ENCODE results near the gene CNTFR. TPM values are rescaled to one million over a fixed set of nuclear protein-coding genes. Genes with fewer than 3 reads are reported as not detected.

CNTFR gene
- total RNA-seq, 1 donor from 2014 or later: 1.1 TPM

DNA sequence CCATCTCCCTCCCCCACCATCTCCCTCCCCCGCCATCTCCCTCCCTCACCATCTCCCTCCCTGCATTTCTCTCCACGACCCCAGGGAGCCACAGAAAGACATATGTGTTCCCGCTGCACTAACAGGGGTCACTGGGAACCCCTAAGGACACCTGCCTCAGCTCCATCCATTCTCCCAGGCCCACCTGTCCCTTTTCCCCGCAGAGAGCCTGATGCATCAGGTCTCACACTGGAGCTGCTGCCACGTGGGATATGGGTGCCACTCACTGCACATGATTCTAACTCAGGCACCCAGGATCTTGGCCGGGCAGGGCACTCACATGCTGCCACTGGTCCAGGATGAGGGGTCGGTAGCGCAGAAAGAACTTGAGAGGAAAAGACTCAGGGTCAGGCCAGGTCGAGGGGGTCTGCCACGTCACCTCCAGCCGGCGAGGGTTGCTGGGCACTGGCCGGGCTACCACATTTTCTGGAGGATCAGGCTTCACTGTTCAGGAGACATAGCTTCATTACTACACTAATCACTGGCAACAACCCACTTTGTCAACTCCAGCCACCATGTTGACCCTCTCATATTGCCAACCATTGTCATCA, 33.5 kb downstream of the CNTFR start:
- Histone ChIP-seq H3K36me3 (ENCODE audit: control insufficient read depth, insufficient read depth, low read length) (no peaks in the 10 kb centered on the region), H3K27me3 (ENCODE audit: control insufficient read depth, insufficient read depth, low read length) (peaks cover 86% of the 10 kb centered on the region)
- TF ChIP-seq, protein P1, sequence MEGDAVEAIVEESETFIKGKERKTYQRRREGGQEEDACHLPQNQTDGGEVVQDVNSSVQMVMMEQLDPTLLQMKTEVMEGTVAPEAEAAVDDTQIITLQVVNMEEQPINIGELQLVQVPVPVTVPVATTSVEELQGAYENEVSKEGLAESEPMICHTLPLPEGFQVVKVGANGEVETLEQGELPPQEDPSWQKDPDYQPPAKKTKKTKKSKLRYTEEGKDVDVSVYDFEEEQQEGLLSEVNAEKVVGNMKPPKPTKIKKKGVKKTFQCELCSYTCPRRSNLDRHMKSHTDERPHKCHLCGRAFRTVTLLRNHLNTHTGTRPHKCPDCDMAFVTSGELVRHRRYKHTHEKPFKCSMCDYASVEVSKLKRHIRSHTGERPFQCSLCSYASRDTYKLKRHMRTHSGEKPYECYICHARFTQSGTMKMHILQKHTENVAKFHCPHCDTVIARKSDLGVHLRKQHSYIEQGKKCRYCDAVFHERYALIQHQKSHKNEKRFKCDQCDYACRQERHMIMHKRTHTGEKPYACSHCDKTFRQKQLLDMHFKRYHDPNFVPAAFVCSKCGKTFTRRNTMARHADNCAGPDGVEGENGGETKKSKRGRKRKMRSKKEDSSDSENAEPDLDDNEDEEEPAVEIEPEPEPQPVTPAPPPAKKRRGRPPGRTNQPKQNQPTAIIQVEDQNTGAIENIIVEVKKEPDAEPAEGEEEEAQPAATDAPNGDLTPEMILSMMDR (IDR thresholded peaks at IDR 0.05; ENCODE audit: insufficient read depth, low read length, poor library complexity, severe bottlenecking): no peak

DNA sequence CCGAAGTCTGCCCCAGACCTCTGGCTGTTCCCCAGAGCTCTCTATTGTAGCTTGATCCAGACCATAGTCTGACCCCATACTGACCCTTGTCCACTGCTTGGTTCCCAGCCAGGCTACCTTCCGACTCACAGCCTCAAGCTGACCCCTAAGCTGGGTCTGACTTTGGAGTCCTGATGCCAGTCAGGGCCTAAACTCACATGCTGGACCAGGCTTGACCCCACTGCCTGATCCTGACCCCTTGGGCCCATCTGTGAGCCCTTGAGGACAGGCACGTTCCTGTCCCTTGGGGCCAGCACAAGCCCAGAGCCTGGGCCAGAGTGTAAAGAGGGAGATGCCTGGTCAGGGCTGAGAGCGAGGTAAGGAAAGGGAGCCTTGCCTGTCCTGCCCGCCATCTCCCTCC, 34.0 kb downstream of the CNTFR start:
- TF ChIP-seq, protein P1 (IDR thresholded peaks at IDR 0.05; ENCODE audit: insufficient read depth, low read length, poor library complexity, severe bottlenecking): no peak
- Histone ChIP-seq H3K4me3 (ENCODE audit: low read depth, low read length) (no peak overlapping the region), H3K36me3 (ENCODE audit: control insufficient read depth, insufficient read depth, low read length) (no peaks in the 10 kb centered on the region), H3K27me3 (ENCODE audit: control insufficient read depth, insufficient read depth, low read length) (peaks cover 84% of the 10 kb centered on the region)
- DNase-seq (ENCODE audit: low read depth): no peak

More for the DNA sequence above, 33.5 kb downstream of the CNTFR start:
- no peak for DNase-seq (ENCODE audit: low read depth)
- no peak overlapping the region for H3K4me3 ChIP-seq (ENCODE audit: low read depth, low read length)

DNA sequence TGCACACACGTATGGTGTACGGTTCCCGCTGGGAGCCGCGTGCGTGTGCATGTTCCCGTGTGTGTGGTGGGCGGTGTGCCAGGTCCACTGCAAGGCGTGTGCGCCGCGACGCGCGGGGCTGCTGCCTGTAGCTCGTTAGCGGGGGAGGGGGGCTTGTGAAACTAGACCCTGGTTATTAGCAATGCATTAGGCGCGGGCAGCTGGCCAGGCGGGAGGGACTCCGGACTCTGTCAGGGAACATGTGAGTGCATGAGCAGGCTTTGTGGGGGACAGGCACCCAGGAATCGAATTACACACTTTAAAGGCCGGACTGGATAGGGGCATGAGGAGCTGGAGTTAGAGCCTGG, 34.5 kb downstream of the CNTFR start:
- no peak for DNase-seq (ENCODE audit: low read depth)
- no peaks in the 10 kb centered on the region for H3K36me3 ChIP-seq (ENCODE audit: control insufficient read depth, insufficient read depth, low read length)
- TF ChIP-seq, protein P1 (IDR thresholded peaks at IDR 0.05; ENCODE audit: insufficient read depth, low read length, poor library complexity, severe bottlenecking): no peak
- H3K27me3 ChIP-seq (ENCODE audit: control insufficient read depth, insufficient read depth, low read length): peaks cover 82% of the 10 kb centered on the region
- H3K4me3 ChIP-seq (ENCODE audit: low read depth, low read length): no peak overlapping the region

DNA sequence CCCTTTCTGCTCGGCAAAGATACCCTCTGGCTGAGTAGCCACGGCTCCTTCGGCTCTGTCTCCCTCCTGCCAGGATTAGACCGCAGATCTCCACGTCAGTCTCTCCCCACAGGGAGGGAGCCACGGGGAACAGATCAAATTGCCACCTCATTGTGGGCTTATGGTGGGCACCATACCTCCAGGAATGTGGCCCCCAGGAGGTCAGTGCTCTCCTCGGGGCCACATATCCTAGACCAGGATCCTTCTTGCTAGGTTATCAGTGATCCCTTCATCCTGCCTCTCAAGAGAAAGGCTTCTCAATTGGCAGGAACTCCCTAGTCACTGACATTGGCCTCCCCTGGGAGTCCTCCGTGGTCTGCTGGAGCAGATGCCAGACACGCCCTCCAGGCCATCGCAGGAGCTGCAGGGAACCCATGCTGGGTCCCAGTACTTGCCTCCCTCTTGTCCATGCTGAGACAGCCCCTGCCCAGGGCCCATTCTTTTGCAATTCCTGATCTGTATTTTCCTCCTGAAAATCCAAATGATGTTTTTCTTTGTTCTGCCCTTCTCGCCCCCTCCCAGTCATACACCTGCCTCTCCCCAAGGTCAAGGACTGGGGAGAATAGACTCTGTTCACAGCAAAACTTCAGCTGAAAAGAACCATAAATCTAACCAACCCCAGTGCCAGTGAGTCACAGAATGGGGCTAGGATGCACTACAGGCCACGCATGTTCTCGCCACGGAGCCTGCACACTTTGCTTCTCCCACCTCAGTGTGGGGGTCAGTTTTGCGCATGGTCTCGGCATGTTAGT, 35.1 kb downstream of the CNTFR start:
- peaks cover 80% of the 10 kb centered on the region for H3K27me3 ChIP-seq (ENCODE audit: control insufficient read depth, insufficient read depth, low read length)
- H3K4me3 ChIP-seq (ENCODE audit: low read depth, low read length): no peak overlapping the region
- no peak for DNase-seq (ENCODE audit: low read depth)

DNA sequence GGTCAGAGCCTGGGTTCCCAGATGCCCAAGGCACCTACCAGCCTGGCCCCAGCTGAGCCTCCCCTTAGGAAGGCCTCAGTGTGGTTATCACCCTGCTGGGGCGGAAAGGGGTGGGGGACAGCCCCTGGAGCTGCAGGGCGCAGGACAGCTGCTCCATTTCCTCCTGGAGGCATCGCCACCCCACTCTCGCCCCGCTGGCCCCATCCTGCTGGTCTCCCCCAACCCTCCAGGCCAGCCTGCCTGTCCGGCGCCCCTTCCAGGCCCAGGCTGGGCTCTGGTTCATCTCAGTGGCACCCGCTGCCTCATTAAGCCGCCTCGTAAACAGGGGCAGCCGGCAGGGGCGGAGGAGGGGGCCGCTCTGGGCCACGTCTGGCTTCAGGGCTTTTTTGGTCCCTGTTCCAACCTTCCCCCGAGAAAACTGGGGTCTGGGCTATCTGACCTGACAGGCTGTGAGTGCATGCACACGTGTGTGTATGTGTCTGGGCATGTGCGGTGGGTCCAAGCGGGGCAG, 36.0 kb downstream of the CNTFR start:
- H3K4me3 ChIP-seq (ENCODE audit: low read depth, low read length): no peak overlapping the region
- DNase-seq (ENCODE audit: low read depth): no peak
- peaks cover 76% of the 10 kb centered on the region for H3K27me3 ChIP-seq (ENCODE audit: control insufficient read depth, insufficient read depth, low read length)
- TF ChIP-seq, protein P1 (IDR thresholded peaks at IDR 0.05; ENCODE audit: insufficient read depth, low read length, poor library complexity, severe bottlenecking): no peak
- no peaks in the 10 kb centered on the region for H3K36me3 ChIP-seq (ENCODE audit: control insufficient read depth, insufficient read depth, low read length)

More for the DNA sequence above, 35.1 kb downstream of the CNTFR start:
- TF ChIP-seq, protein P1 (IDR thresholded peaks at IDR 0.05; ENCODE audit: insufficient read depth, low read length, poor library complexity, severe bottlenecking): no peak
- no peaks in the 10 kb centered on the region for H3K36me3 ChIP-seq (ENCODE audit: control insufficient read depth, insufficient read depth, low read length)
